Glomerular endothelial cell (primary cell): ENCODE results near the gene DLX6. TPM values are rescaled to one million over a fixed set of nuclear protein-coding genes. Genes with fewer than 3 reads are reported as not detected.
A peak's percentile ranks its signal among the peaks of the same experiment; 100 is the strongest.
"Not testable (repeated sequence)": the region's sequence is repeated elsewhere in the genome, so short reads cannot be mapped to it uniquely, and the experiment has no call there.

Source experiments
- DNase-seq: peaks from one replicate; pipeline ENCODE4 v3.0.0-alpha.2; 2011; ENCODE audit warnings: low read depth, low spot score; ENCODE audit errors: extremely low read depth
- total RNA-seq: library from RNA; depleted of rRNA; stranded (reverse); fragments of >200 nt; gene quantifications from 2 replicates; pipeline ENCODE4 v1.2.3, GENCODE V29; 2015

The DLX6 gene
- total RNA-seq, 1 donor from 2014 or later: not detected

- no peak for DNase-seq
Observed at GRCh38 chr7:97021747-97022490, 16.6 kb downstream of the DLX6 start.

DNA sequence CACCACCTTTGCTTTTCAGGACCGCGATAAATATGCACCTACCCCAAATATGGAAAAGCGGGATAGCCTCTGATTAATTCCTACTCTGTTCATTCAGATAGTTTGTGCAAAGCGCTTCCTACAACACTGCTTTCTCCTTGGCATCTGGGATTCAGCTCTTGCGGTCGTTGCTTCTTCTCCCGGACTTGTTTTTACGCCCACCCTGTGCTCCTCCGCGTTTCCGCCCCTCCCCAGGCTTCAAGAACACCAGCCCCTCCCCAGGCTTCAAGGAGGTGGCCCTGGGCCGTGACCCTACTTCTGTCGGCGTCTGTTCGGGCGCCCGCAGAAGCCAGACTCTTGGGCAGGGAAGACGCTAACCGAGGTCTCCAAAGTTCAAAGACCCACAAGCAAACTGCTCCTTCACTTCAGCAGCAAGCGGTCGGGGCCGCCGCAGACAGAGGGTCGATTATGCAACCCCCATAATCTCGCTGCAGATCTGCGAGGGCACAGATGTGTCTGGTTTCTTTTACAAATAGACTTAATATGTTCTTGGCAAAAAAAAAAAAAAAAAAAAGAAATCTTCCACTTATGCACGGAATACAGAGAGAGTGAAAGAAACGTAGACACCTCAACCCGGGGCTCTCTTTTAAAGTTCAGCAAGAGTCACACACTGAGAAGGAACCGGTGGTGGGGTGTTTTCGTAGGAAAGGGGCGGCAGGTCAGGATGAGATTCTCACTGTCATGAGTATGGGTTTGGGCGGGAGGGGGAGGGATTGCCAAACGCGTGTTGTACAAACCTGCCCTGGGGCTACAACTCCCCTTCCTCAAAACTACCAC is 17.3 kb downstream of the DLX6 start:
- DNase-seq: no peak

- no peak for DNase-seq
Observed at GRCh38 chr7:97024209-97025129, 19.1 kb downstream of the DLX6 start, which contains the start of gene DLX5. DLX5 (minus strand) TSS chr7:97024831; CDS start chr7:97024623, 208 bp downstream.

DNA sequence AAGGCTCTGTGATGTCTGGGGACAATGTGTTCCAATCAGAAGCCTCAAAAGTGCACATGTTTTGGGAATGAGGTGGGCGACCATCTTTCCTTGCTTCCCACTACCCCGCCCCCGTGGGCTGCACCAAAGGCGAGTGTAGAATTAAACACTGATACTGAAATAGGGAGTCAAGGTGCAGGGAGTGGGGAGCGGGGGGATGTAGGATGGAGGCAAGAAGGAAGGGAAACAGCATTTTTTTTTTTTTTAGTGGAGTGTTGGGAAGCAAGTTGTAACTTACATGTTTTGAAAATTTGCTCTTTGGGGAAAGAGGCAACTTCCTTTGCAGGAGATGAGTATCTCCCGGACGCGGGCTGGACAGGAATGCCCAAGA is 19.8 kb downstream of the DLX6 start:
- no peak for DNase-seq

DNA sequence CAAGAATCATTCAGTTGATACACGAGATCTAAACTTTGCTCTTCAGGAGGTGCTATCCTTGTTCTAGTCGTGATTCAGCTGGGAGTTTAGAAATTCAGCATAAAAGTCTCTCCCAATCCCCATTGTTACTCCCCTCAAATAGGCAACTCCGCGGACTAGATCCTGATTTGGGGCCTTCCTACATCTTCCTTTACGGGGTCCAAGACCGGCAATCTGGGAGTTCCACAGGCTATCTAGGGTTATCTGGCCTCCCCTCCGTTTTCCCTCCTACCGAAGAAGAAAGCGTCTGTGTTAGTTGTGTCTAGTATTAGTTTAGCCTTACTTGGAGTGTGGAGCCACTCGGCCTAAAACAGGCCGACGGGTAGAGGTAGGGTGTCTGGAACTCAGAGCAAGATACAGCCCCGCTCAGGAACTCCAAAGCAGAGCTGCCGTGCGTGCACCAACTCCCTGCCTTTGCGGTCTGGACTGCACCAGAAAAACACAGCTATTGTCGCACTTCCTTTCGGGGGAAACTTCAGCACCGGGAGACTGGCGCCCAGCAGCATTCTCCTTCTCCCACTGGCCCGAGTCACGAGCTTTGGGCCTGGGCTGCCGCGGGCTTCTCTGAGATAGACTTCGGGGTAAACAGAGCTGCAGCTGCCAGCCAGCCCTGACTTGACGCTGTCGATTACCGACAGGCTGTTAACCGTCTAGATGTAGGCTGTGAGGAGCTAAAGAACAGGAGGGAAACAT is 20.8 kb downstream of the DLX6 start:
- no peak for DNase-seq

DNA sequence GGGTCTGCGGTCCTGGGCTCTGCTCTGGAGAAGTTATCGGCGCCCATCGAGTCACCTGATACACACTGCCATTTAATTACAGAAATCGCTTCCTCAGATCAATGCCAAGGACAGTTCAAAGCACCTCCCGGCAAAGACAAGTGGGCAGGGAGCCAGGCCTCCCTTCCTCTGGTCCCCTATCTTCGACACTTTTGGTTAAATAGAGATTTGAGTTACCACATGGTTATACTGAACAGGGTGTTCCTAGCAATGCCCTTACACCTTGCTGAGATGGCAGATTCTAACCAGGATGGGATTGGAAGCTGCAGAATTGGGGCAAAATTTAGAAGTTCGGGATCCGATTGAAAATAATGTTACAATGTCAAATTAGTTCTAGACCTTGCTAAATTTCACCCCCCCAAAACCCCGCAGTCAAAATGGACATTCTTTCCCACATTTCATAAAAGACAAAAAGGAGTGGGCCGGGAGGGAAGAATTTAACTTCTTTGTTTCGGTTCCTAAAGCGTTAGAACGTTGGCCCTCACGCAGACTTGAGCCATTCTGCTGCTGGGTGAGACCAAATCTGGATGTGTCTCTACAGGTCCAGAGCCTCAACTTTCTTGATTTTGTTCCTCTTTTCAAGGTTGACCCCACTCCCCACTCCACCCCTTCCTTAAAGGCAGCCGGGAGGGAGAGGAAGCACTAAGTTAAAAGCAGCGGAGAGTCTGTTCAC is 21.5 kb downstream of the DLX6 start:
- DNase-seq: no peak

DNA sequence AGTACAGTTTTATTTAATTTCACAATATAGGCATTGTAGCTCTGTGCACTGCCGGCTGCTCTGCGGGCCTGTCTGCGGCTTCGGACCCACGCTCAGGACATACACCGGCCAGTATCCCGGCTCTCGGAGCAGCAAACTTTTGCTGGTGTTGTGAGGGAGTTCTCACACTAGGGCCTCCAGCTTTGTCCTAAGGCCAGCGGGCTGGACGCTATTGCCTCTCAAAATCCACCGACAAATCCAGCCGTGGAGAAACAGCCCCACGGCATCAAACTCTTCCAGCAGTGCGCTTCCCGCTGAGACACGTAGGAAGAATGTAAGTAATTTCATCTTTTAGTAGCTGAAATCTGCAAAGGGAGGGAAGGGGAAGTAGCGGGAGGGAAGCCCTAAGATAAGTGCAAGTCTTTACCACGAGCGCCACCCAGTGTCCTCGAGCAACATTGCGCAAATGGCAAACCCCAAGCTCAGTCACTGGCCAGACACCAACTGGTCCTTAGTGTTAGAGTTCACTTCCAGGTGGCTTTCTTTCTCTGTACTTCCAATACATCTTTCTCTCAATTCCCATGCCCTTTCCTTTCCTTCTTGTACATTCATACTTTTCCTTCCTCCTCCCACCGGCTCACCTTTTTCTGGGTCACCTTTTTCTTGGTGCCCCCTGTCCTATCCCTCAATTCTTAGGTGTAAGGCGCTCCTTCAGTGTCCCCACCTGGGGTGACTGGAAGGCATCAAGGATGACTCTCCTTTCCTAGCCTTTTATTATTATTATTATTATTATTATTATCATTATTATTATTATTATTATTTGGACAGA is 22.3 kb downstream of the DLX6 start:
- peak; percentile 55 for DNase-seq

DNA sequence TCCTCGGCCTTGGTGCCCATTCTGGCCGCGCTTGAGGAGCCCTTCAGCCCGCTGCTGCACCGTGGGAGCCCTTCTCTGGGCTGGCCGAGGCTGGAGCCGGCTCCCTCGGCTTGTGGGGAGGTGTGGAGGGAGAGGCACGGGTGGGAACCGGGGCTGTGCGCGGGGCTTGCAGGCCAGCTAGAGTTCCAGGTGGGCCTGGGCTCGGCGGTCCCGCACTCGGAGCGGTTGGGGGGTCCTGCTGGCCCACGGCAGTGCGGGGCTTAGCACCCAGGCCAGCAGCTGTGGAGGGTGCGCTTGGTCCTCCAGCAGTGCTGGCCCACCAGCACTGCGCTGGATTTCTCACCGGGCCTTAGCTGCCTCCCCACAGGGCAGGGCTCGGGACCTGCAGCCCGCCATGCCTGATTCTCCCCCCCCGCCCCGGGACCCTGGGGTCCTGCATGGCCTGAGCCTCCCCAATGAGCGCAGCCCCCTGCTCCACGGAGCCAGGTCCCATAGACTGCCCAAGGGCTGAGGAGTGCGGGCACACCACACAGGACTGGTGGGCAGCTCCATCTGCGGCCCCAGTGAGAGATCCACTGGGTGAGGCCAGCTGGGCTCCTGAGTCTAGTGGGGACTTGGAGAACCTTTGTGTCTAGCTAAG is 29.0 kb downstream of the DLX6 start:
- DNase-seq: not testable (repeated sequence)

- no peak for DNase-seq
Observed at GRCh38 chr7:97039374-97040065, 34.2 kb downstream of the DLX6 start.

DNA sequence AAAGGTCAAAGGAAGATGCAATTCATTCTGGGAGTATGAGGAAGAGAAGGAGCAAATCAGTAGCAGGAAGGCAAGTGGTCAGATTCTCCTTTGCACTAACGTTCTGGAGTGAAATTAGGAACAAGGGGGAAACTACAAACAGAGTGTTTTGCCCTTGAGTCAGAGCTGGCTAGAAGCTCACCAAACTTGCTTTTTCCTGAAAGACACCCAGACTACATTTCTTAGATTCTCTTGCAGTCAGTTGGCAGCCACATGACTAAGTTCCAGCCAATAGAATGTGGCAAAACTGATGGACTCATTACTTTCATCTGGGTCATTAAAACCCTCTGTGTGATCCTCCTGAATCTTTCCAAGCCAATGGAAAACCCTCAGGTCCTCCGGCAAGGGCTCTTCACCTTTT is 37.9 kb downstream of the DLX6 start:
- no peak for DNase-seq

Other genes starting within 250 kb of the DLX6 start
- gene DLX5, start 19.3 kb downstream of the DLX6 start, total RNA-seq: not detected in 2 replicates
- gene SDHAF3, start 112.1 kb downstream of the DLX6 start, total RNA-seq: 7.8 and 9.3 TPM in 2 replicates